ENCODE results near the gene KCNJ6. TPM values are rescaled to one million over a fixed set of nuclear protein-coding genes. Genes with fewer than 3 reads are reported as not detected.
"Not testable (repeated sequence)": the region's sequence is repeated elsewhere in the genome, so short reads cannot be mapped to it uniquely, and the experiment has no call there.

The KCNJ6 gene
- total and polyA plus RNA-seq, 4 donors, result 0.16 TPM; not detected in 3

- no peak for ATAC-seq (ENCODE audit: low FRiP score)
- intact Hi-C loops (cut with DNase I), result no loop called here
- no peaks in the 10 kb centered on the region for H3K36me3 ChIP-seq (ENCODE audit: control insufficient read depth in 1 of 2, insufficient read depth in 2 of 2, low read length in 1 of 2)
- DNase-seq, result no peak
- no peaks in the 10 kb centered on the region for H3K27me3 ChIP-seq (ENCODE audit: control insufficient read depth in 1 of 2, insufficient read depth in 2 of 2, low read length in 1 of 2)
- no peaks in the 10 kb centered on the region for H3K4me1 ChIP-seq (ENCODE audit: control insufficient read depth in 1 of 2, insufficient read depth in 2 of 2, low read length in 2 of 2)
- WGBS, 2 donors, result 64 to 67% methylated on average over 4 of the region's 4 CpGs
- H3K27ac ChIP-seq (ENCODE audit: low read depth in 1 of 2, low read length in 2 of 2), result no peak overlapping the region
- no peak overlapping the region for H3K4me3 ChIP-seq (ENCODE audit: low read length in 2 of 2)
- no peaks in the 10 kb centered on the region for H3K9me3 ChIP-seq (ENCODE audit: control insufficient read depth, low read length)
Observed at GRCh38 chr21:37592496-37592895, 323.8 kb downstream of the KCNJ6 start.

- H3K27ac ChIP-seq (ENCODE audit: low read depth in 1 of 2, low read length in 2 of 2); H3K27me3 ChIP-seq (ENCODE audit: control insufficient read depth in 1 of 2, insufficient read depth in 2 of 2, low read length in 1 of 2); ATAC-seq (ENCODE audit: low FRiP score); H3K4me1 ChIP-seq (ENCODE audit: control insufficient read depth in 1 of 2, insufficient read depth in 2 of 2, low read length in 2 of 2); H3K36me3 ChIP-seq (ENCODE audit: control insufficient read depth in 1 of 2, insufficient read depth in 2 of 2, low read length in 1 of 2); DNase-seq; H3K4me3 ChIP-seq (ENCODE audit: low read length in 2 of 2); H3K9me3 ChIP-seq (ENCODE audit: control insufficient read depth, low read length); intact Hi-C loops (cut with DNase I): not testable (repeated sequence)
- WGBS, 2 donors, result 92 to 93% methylated on average over 12 of the region's 12 CpGs
Observed at GRCh38 chr21:37591994-37592393, 324.3 kb downstream of the KCNJ6 start.

GRCh38 chr21:37590836-37591235, 325.4 kb downstream of the KCNJ6 start:
- H3K4me1 ChIP-seq (ENCODE audit: control insufficient read depth in 1 of 2, insufficient read depth in 2 of 2, low read length in 2 of 2); ATAC-seq (ENCODE audit: low FRiP score); H3K9me3 ChIP-seq (ENCODE audit: control insufficient read depth, low read length); H3K36me3 ChIP-seq (ENCODE audit: control insufficient read depth in 1 of 2, insufficient read depth in 2 of 2, low read length in 1 of 2); intact Hi-C loops (cut with DNase I); H3K27me3 ChIP-seq (ENCODE audit: control insufficient read depth in 1 of 2, insufficient read depth in 2 of 2, low read length in 1 of 2); DNase-seq; H3K27ac ChIP-seq (ENCODE audit: low read depth in 1 of 2, low read length in 2 of 2); H3K4me3 ChIP-seq (ENCODE audit: low read length in 2 of 2): not testable (repeated sequence)
- WGBS, 2 donors, result 72 to 77% methylated on average over 8 of the region's 8 CpGs

- DNase-seq; intact Hi-C loops (cut with DNase I); H3K27me3 ChIP-seq (ENCODE audit: control insufficient read depth in 1 of 2, insufficient read depth in 2 of 2, low read length in 1 of 2); H3K36me3 ChIP-seq (ENCODE audit: control insufficient read depth in 1 of 2, insufficient read depth in 2 of 2, low read length in 1 of 2); H3K27ac ChIP-seq (ENCODE audit: low read depth in 1 of 2, low read length in 2 of 2); H3K9me3 ChIP-seq (ENCODE audit: control insufficient read depth, low read length); H3K4me1 ChIP-seq (ENCODE audit: control insufficient read depth in 1 of 2, insufficient read depth in 2 of 2, low read length in 2 of 2); H3K4me3 ChIP-seq (ENCODE audit: low read length in 2 of 2); ATAC-seq (ENCODE audit: low FRiP score): not testable (repeated sequence)
- 84 to 92% methylated on average over 8 of the region's 8 CpGs for WGBS, 2 donors
Observed at GRCh38 chr21:37588644-37589043, 327.6 kb downstream of the KCNJ6 start.

GRCh38 chr21:37587635-37588177, 328.6 kb downstream of the KCNJ6 start:
- H3K36me3 ChIP-seq (ENCODE audit: control insufficient read depth in 1 of 2, insufficient read depth in 2 of 2, low read length in 1 of 2), result no peaks in the 10 kb centered on the region
- no peak overlapping the region for H3K4me3 ChIP-seq (ENCODE audit: low read length in 2 of 2)
- no peaks in the 10 kb centered on the region for H3K27me3 ChIP-seq (ENCODE audit: control insufficient read depth in 1 of 2, insufficient read depth in 2 of 2, low read length in 1 of 2)
- ATAC-seq (ENCODE audit: low FRiP score) (no peak), DNase-seq (no peak)
- intact Hi-C loops (cut with DNase I), result no loop called here
- H3K27ac ChIP-seq (ENCODE audit: low read depth in 1 of 2, low read length in 2 of 2), result no peak overlapping the region
- WGBS, 2 donors, result 81 to 82% methylated on average over 5 of the region's 5 CpGs
- H3K4me1 ChIP-seq (ENCODE audit: control insufficient read depth in 1 of 2, insufficient read depth in 2 of 2, low read length in 2 of 2), result no peaks in the 10 kb centered on the region
- H3K9me3 ChIP-seq (ENCODE audit: control insufficient read depth, low read length), result no peaks in the 10 kb centered on the region

- H3K9me3 ChIP-seq (ENCODE audit: control insufficient read depth, low read length), result no peaks in the 10 kb centered on the region
- ATAC-seq (ENCODE audit: low FRiP score), result no peak
- H3K4me1 ChIP-seq (ENCODE audit: control insufficient read depth in 1 of 2, insufficient read depth in 2 of 2, low read length in 2 of 2), result no peaks in the 10 kb centered on the region
- 94 to 95% methylated on average over 4 of the region's 4 CpGs for WGBS, 2 donors
- H3K4me3 ChIP-seq (ENCODE audit: low read length in 2 of 2), result no peak overlapping the region
- H3K36me3 ChIP-seq (ENCODE audit: control insufficient read depth in 1 of 2, insufficient read depth in 2 of 2, low read length in 1 of 2), result no peaks in the 10 kb centered on the region
- no peaks in the 10 kb centered on the region for H3K27me3 ChIP-seq (ENCODE audit: control insufficient read depth in 1 of 2, insufficient read depth in 2 of 2, low read length in 1 of 2)
- intact Hi-C loops (cut with DNase I), result no loop called here
- DNase-seq, result no peak
- H3K27ac ChIP-seq (ENCODE audit: low read depth in 1 of 2, low read length in 2 of 2), result no peak overlapping the region
Observed at GRCh38 chr21:37587203-37587602, 329.1 kb downstream of the KCNJ6 start.

GRCh38 chr21:37582590-37582989, 333.7 kb downstream of the KCNJ6 start:
- no peaks in the 10 kb centered on the region for H3K4me1 ChIP-seq (ENCODE audit: control insufficient read depth in 1 of 2, insufficient read depth in 2 of 2, low read length in 2 of 2)
- intact Hi-C loops (cut with DNase I), result no loop called here
- H3K4me3 ChIP-seq (ENCODE audit: low read length in 2 of 2), result no peak overlapping the region
- 45 to 53% methylated on average over 5 of the region's 5 CpGs for WGBS, 2 donors
- H3K27me3 ChIP-seq (ENCODE audit: control insufficient read depth in 1 of 2, insufficient read depth in 2 of 2, low read length in 1 of 2), result no peaks in the 10 kb centered on the region
- no peak for ATAC-seq (ENCODE audit: low FRiP score)
- H3K27ac ChIP-seq (ENCODE audit: low read depth in 1 of 2, low read length in 2 of 2), result no peak overlapping the region
- H3K36me3 ChIP-seq (ENCODE audit: control insufficient read depth in 1 of 2, insufficient read depth in 2 of 2, low read length in 1 of 2), result no peaks in the 10 kb centered on the region
- H3K9me3 ChIP-seq (ENCODE audit: control insufficient read depth, low read length), result peaks cover 1% of the 10 kb centered on the region
- DNase-seq, result no peak

GRCh38 chr21:37580666-37581065, 335.6 kb downstream of the KCNJ6 start:
- Histone ChIP-seq H3K9me3 (ENCODE audit: control insufficient read depth, low read length) (peaks cover 1% of the 10 kb centered on the region), H3K36me3 (ENCODE audit: control insufficient read depth in 1 of 2, insufficient read depth in 2 of 2, low read length in 1 of 2) (no peaks in the 10 kb centered on the region), H3K4me1 (ENCODE audit: control insufficient read depth in 1 of 2, insufficient read depth in 2 of 2, low read length in 2 of 2) (no peaks in the 10 kb centered on the region), H3K27ac (ENCODE audit: low read depth in 1 of 2, low read length in 2 of 2) (no peak overlapping the region), H3K27me3 (ENCODE audit: control insufficient read depth in 1 of 2, insufficient read depth in 2 of 2, low read length in 1 of 2) (no peaks in the 10 kb centered on the region), H3K4me3 (ENCODE audit: low read length in 2 of 2) (no peak overlapping the region)
- intact Hi-C loops (cut with DNase I), result no loop called here
- 64 to 67% methylated on average over 3 of the region's 3 CpGs for WGBS, 2 donors
- no peak for DNase-seq
- ATAC-seq (ENCODE audit: low FRiP score), result no peak

- DNase-seq, result no peak
- no peak for ATAC-seq (ENCODE audit: low FRiP score)
- Histone ChIP-seq H3K36me3 (ENCODE audit: control insufficient read depth in 1 of 2, insufficient read depth in 2 of 2, low read length in 1 of 2) (no peaks in the 10 kb centered on the region), H3K9me3 (ENCODE audit: control insufficient read depth, low read length) (peaks cover 1% of the 10 kb centered on the region), H3K27ac (ENCODE audit: low read depth in 1 of 2, low read length in 2 of 2) (no peak overlapping the region), H3K4me3 (ENCODE audit: low read length in 2 of 2) (no peak overlapping the region), H3K4me1 (ENCODE audit: control insufficient read depth in 1 of 2, insufficient read depth in 2 of 2, low read length in 2 of 2) (no peaks in the 10 kb centered on the region), H3K27me3 (ENCODE audit: control insufficient read depth in 1 of 2, insufficient read depth in 2 of 2, low read length in 1 of 2) (no peaks in the 10 kb centered on the region)
- 54 to 61% methylated on average over 1 of the region's 1 CpG for WGBS, 2 donors
- intact Hi-C loops (cut with DNase I), result no loop called here
Observed at GRCh38 chr21:37579356-37579755, 336.9 kb downstream of the KCNJ6 start.

Measured in aorta (tissue), 5 donors.